ENCODE results near the gene ARAP3.

ARAP3 gene

GRCh38 chr5:141636106-141636412, 46.0 kb downstream of the ARAP3 start:
- Mint-ChIP-seq H3K27ac (peak overlapping the region; percentile 59), H3K4me3 (peak overlapping the region; percentile 91), H3K36me3 (ENCODE audit: low read depth) (peaks cover 57% of the 10 kb centered on the region), H3K9me3 (no peaks in the 10 kb centered on the region), H3K4me1 (ENCODE audit: low read depth) (peaks cover 62% of the 10 kb centered on the region), H3K27me3 (no peaks in the 10 kb centered on the region)
- intact Hi-C loops (cut with micrococcal nuclease), result no loop called here

- H3K4me3 Mint-ChIP-seq, result peak overlapping the region; percentile 91
- H3K9me3 Mint-ChIP-seq, result no peaks in the 10 kb centered on the region
- intact Hi-C loops (cut with micrococcal nuclease), result loop anchor here (2.0 kb wide), 1 partner anchor 17 kb away; the partner anchor contains the start of gene DIAPH1
- H3K27ac Mint-ChIP-seq, result peak overlapping the region; percentile 59
- no peaks in the 10 kb centered on the region for H3K27me3 Mint-ChIP-seq
- H3K4me1 Mint-ChIP-seq (ENCODE audit: low read depth), result peaks cover 58% of the 10 kb centered on the region
- peaks cover 57% of the 10 kb centered on the region for H3K36me3 Mint-ChIP-seq (ENCODE audit: low read depth)
Measured at GRCh38 chr5:141635646-141636045, 46.4 kb downstream of the ARAP3 start.

- H3K27me3 Mint-ChIP-seq, result no peaks in the 10 kb centered on the region
- H3K27ac Mint-ChIP-seq, result peak overlapping the region; percentile 59
- H3K36me3 Mint-ChIP-seq (ENCODE audit: low read depth), result peaks cover 55% of the 10 kb centered on the region
- H3K4me3 Mint-ChIP-seq, result peak overlapping the region; percentile 91
- H3K4me1 Mint-ChIP-seq (ENCODE audit: low read depth), result peaks cover 61% of the 10 kb centered on the region
- intact Hi-C loops (cut with micrococcal nuclease), result loop anchor here (1.0 to 5.0 kb wide), 3 partner anchors 16 to 42 kb away; partner anchors contain the start of genes DIAPH1 and FCHSD1
- no peaks in the 10 kb centered on the region for H3K9me3 Mint-ChIP-seq
Measured at GRCh38 chr5:141634720-141635119, 47.3 kb downstream of the ARAP3 start.

GRCh38 chr5:141633871-141634561, 48.0 kb downstream of the ARAP3 start:
- H3K27ac Mint-ChIP-seq, result peak overlapping the region; percentile 59

GRCh38 chr5:141632650-141633049, 49.4 kb downstream of the ARAP3 start:
- Mint-ChIP-seq H3K4me3 (no peak overlapping the region), H3K27ac (no peak overlapping the region), H3K4me1 (ENCODE audit: low read depth) (peaks cover 62% of the 10 kb centered on the region), H3K9me3 (no peaks in the 10 kb centered on the region), H3K27me3 (no peaks in the 10 kb centered on the region), H3K36me3 (ENCODE audit: low read depth) (peaks cover 64% of the 10 kb centered on the region)
- intact Hi-C loops (cut with micrococcal nuclease), result loop anchor here (5.0 kb wide), 1 partner anchor 40 kb away; no protein-coding TSS in a partner anchor

More at GRCh38 chr5:141633871-141634561, 48.0 kb downstream of the ARAP3 start:
- H3K27me3 Mint-ChIP-seq, result no peaks in the 10 kb centered on the region
- intact Hi-C loops (cut with micrococcal nuclease), result loop anchor here (1.0 to 5.0 kb wide), 3 partner anchors 15 to 42 kb away; partner anchors contain the start of genes DIAPH1 and FCHSD1
- peaks cover 62% of the 10 kb centered on the region for H3K4me1 Mint-ChIP-seq (ENCODE audit: low read depth)
- H3K36me3 Mint-ChIP-seq (ENCODE audit: low read depth), result peaks cover 55% of the 10 kb centered on the region
- peak overlapping the region; percentile 53 for H3K4me3 Mint-ChIP-seq
- no peaks in the 10 kb centered on the region for H3K9me3 Mint-ChIP-seq

- peaks cover 72% of the 10 kb centered on the region for H3K4me1 Mint-ChIP-seq (ENCODE audit: low read depth)
- peaks cover 80% of the 10 kb centered on the region for H3K36me3 Mint-ChIP-seq (ENCODE audit: low read depth)
- no peaks in the 10 kb centered on the region for H3K27me3 Mint-ChIP-seq
- H3K27ac Mint-ChIP-seq, result no peak overlapping the region
- no peaks in the 10 kb centered on the region for H3K9me3 Mint-ChIP-seq
- intact Hi-C loops (cut with micrococcal nuclease), result loop anchor here (5.0 kb wide), 1 partner anchor 38 kb away; no protein-coding TSS in a partner anchor
- H3K4me3 Mint-ChIP-seq, result no peak overlapping the region
Measured at GRCh38 chr5:141630570-141631140, 51.4 kb downstream of the ARAP3 start.

- Mint-ChIP-seq H3K9me3 (no peaks in the 10 kb centered on the region), H3K4me3 (no peak overlapping the region), H3K27me3 (no peaks in the 10 kb centered on the region), H3K4me1 (ENCODE audit: low read depth) (peaks cover 71% of the 10 kb centered on the region), H3K36me3 (ENCODE audit: low read depth) (peaks cover 85% of the 10 kb centered on the region), H3K27ac (peak overlapping the region; percentile 82)
- intact Hi-C loops (cut with micrococcal nuclease), result no loop called here
Measured at GRCh38 chr5:141628175-141628788, 53.7 kb downstream of the ARAP3 start.

GRCh38 chr5:141623611-141624010, 58.4 kb downstream of the ARAP3 start:
- peak overlapping the region; percentile 90 for H3K27ac Mint-ChIP-seq
- H3K27me3 Mint-ChIP-seq, result no peaks in the 10 kb centered on the region
- intact Hi-C loops (cut with micrococcal nuclease), result no loop called here
- H3K4me3 Mint-ChIP-seq, result peak overlapping the region; percentile 56
- H3K9me3 Mint-ChIP-seq, result no peaks in the 10 kb centered on the region
- peaks cover 87% of the 10 kb centered on the region for H3K36me3 Mint-ChIP-seq (ENCODE audit: low read depth)
- peaks cover 78% of the 10 kb centered on the region for H3K4me1 Mint-ChIP-seq (ENCODE audit: low read depth)

GRCh38 chr5:141623186-141623585, 58.8 kb downstream of the ARAP3 start:
- intact Hi-C loops (cut with micrococcal nuclease), result no loop called here
- peaks cover 75% of the 10 kb centered on the region for H3K4me1 Mint-ChIP-seq (ENCODE audit: low read depth)
- peak overlapping the region; percentile 90 for H3K27ac Mint-ChIP-seq
- H3K9me3 Mint-ChIP-seq, result no peaks in the 10 kb centered on the region
- H3K4me3 Mint-ChIP-seq, result peak overlapping the region; percentile 56
- no peaks in the 10 kb centered on the region for H3K27me3 Mint-ChIP-seq
- peaks cover 87% of the 10 kb centered on the region for H3K36me3 Mint-ChIP-seq (ENCODE audit: low read depth)

GRCh38 chr5:141618804-141619554, 63.1 kb downstream of the ARAP3 start, which contains the start of gene DIAPH1:
TSS of gene DIAPH1 (minus strand) at chr5:141619000. CDS start at chr5:141618914, 86 bp downstream.
- Mint-ChIP-seq H3K36me3 (ENCODE audit: low read depth) (peaks cover 53% of the 10 kb centered on the region), H3K4me1 (ENCODE audit: low read depth) (peaks cover 70% of the 10 kb centered on the region), H3K27me3 (no peaks in the 10 kb centered on the region), H3K27ac (peak within 1 kb of the TSS; percentile 92), H3K9me3 (no peaks in the 10 kb centered on the region), H3K4me3 (peak within 1 kb of the TSS; percentile 92)
- intact Hi-C loops (cut with micrococcal nuclease), result loop anchor here (1.0 to 2.0 kb wide), 3 partner anchors 14 to 27 kb away; no protein-coding TSS in a partner anchor

- intact Hi-C loops (cut with micrococcal nuclease), result loop anchor here (2.0 kb wide), 2 partner anchors 13 to 17 kb away; no protein-coding TSS in a partner anchor
- H3K27ac Mint-ChIP-seq, result peak overlapping the region; percentile 92
- no peaks in the 10 kb centered on the region for H3K9me3 Mint-ChIP-seq
- H3K27me3 Mint-ChIP-seq, result no peaks in the 10 kb centered on the region
- H3K4me3 Mint-ChIP-seq, result peak overlapping the region; percentile 92
- peaks cover 46% of the 10 kb centered on the region for H3K36me3 Mint-ChIP-seq (ENCODE audit: low read depth)
- peaks cover 70% of the 10 kb centered on the region for H3K4me1 Mint-ChIP-seq (ENCODE audit: low read depth)
Measured at GRCh38 chr5:141618030-141618803, 63.8 kb downstream of the ARAP3 start.

- Mint-ChIP-seq H3K4me3 (peak overlapping the region; percentile 92), H3K27ac (peak overlapping the region; percentile 92), H3K36me3 (ENCODE audit: low read depth) (peaks cover 40% of the 10 kb centered on the region), H3K9me3 (no peaks in the 10 kb centered on the region), H3K4me1 (ENCODE audit: low read depth) (peaks cover 70% of the 10 kb centered on the region), H3K27me3 (no peaks in the 10 kb centered on the region)
- intact Hi-C loops (cut with micrococcal nuclease), result loop anchor here (2.0 kb wide), 2 partner anchors 13 to 17 kb away; no protein-coding TSS in a partner anchor
Measured at GRCh38 chr5:141617682-141618029, 64.4 kb downstream of the ARAP3 start.

GRCh38 chr5:141617128-141617527, 64.9 kb downstream of the ARAP3 start:
- Mint-ChIP-seq H3K27ac (peak overlapping the region; percentile 92), H3K27me3 (no peaks in the 10 kb centered on the region), H3K36me3 (ENCODE audit: low read depth) (peaks cover 35% of the 10 kb centered on the region), H3K9me3 (no peaks in the 10 kb centered on the region), H3K4me3 (peak overlapping the region; percentile 92), H3K4me1 (ENCODE audit: low read depth) (peaks cover 69% of the 10 kb centered on the region)
- intact Hi-C loops (cut with micrococcal nuclease), result no loop called here
